GM18873 (cell line): ENCODE data around the gene SMIM22.
A peak's percentile ranks its signal among the peaks of the same experiment; 100 is the strongest.
"Not testable (repeated sequence)": the region's sequence is repeated elsewhere in the genome, so short reads cannot be mapped to it uniquely, and the experiment has no call there.

Experiments used
- ATAC-seq: cut with Tn5 transposase; IDR thresholded peaks from one replicate; pipeline ENCODE4 v1.9.1; 2021; ENCODE audit warnings: mild to moderate bottlenecking, moderate library complexity, moderate number of reproducible peaks; ENCODE audit not compliant: unreplicated experiment, low FRiP score

Gene SMIM22

GRCh38 chr16:4768549-4769305, 26.4 kb upstream of the SMIM22 start:
- ATAC-seq = peak; percentile 29

DNA sequence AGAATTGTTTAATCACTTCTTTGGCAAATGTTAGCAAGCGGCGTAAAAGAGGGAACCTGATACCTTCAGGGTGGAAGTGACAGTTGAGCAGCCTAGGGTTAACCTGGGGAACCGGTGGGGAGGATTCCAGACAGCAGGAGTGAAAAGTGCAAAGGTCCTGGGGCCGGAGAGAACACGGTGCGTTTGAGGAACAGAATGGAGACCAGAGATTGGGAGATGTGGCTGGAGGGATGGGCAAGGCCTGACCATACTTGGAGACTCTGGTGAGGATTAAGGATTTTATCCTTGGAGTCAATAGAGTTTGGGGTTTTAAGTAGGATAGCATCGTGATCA, 25.9 kb upstream of the SMIM22 start:
- ATAC-seq = no peak

DNA sequence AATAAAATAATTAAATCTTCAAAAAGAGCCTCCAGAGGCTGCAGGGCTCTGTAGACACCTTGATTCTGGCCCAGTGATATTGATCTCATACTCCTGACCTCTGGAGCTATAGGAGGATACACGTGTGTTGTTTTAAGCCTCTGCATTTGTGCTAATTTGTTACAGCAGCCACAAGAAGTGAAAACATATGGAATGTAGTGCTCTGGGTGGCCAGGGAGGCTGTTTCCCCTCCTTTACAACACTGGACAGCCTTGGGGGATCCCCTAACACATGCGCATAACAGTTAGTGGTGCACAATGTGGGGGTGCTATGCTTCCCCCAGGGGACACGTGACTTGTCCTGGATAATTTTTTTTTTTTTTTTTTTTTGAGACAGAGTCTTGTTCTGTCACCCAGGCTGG, 23.5 kb upstream of the SMIM22 start:
- ATAC-seq = no peak

- ATAC-seq = no peak
Measured at GRCh38 chr16:4772351-4772750, 22.8 kb upstream of the SMIM22 start.

- no peak for ATAC-seq
Measured at GRCh38 chr16:4775005-4775404, 20.2 kb upstream of the SMIM22 start.

GRCh38 chr16:4776141-4776705, 18.9 kb upstream of the SMIM22 start:
- no peak for ATAC-seq

GRCh38 chr16:4777339-4778049, 17.7 kb upstream of the SMIM22 start:
- no peak for ATAC-seq

GRCh38 chr16:4778050-4778392, 17.1 kb upstream of the SMIM22 start:
- ATAC-seq = no peak

DNA sequence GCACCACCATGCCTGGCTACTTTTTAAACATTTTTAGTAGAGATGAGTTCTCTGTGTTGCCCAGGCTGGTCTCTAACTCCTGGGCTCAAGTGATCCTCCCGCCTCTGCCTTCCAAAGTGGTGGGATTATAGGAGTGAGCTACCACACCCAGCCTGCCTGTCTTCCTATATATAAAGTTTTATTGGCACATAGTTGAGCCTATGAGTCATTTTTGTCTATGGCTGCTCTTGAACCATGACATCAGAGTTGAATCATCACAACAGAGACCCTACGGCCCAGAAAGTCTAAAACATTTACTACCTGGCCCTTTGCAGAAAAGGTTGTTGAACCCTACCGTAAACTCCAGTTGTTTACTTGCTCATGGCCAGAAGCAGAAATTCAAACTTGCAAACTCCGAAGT, 14.9 kb upstream of the SMIM22 start:
- no peak for ATAC-seq

DNA sequence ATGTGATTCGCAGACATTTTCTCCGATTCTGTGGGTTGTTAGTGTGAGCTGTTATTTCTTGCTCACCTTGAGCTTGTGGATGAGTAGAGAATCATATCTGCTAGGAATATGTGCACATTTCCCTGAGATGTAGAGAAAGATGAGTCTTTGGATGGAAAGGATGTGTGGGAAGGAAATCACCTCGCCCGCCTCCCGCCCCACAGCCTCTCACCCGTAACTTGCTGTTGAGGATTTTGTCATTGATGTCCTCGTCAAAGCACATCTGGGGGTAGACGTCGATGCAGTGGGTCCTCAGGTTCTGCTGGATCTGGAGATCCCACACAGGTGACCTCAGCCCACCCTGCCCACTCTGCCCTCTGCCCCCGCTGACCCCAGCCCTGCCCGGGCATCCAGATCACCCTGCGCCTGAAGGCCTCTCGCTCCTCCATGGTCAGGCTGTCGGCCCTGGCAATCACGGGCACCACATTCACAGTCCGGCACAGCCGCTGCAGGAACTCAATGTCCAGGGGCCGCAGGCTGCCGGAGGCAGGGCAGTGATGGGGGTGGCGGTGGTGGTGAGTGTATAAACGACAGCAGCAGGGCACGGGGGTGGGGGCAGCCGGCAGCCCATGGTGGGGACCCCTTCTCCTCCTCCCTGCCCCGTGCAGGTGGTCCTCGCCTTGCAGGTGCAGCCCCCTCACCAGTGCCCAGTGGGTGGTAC, 11.8 kb upstream of the SMIM22 start:
- ATAC-seq = no peak

DNA sequence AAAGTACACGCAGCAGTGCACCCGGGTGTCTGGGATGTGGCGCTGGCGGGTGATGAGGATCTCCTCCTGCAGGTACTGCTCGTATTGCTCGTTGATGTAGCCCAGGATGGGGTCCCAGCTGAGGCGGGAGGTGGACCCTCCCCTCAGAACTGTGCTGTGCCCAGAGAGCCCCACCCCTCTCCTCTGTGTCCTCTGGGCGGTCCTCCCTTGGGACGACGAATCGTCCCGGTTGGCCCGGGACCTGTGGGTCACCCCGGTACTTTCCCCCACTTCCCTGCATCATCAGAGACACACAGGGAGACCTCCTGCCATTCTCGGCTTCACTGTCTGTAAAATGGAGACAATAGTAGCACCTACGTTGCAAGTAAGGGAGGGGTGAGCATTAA, 11.2 kb upstream of the SMIM22 start:
- no peak for ATAC-seq

DNA sequence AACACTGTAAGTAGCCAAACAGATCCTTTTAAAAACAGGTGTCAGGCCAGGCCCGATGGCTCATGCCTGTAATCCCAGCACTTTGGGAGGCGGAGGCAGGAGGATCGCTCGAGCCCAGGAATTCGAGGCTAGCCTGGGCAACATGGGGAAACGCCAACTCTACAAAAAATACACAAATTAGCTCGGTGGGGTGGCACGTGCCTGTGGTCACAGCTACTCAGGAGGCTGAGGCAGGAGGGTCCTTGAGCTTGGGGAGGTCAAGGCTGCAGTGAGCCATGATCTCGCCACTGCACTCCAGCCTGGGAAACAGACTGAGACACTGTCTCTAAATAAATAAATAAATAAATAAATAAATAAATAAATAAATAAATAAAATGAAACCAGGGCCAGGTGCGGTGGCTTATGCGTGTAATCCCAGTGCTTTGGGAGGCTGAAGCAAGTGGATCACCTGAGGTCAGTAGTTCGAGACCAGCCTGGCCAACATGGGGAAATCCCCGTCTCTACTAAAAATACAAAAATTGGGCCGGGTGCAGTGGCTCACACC, 10.7 kb upstream of the SMIM22 start:
- not testable (repeated sequence) for ATAC-seq

- ATAC-seq = no peak
Measured at GRCh38 chr16:4785758-4786433, 9.3 kb upstream of the SMIM22 start.

GRCh38 chr16:4787068-4787467, 8.1 kb upstream of the SMIM22 start:
- ATAC-seq = no peak

DNA sequence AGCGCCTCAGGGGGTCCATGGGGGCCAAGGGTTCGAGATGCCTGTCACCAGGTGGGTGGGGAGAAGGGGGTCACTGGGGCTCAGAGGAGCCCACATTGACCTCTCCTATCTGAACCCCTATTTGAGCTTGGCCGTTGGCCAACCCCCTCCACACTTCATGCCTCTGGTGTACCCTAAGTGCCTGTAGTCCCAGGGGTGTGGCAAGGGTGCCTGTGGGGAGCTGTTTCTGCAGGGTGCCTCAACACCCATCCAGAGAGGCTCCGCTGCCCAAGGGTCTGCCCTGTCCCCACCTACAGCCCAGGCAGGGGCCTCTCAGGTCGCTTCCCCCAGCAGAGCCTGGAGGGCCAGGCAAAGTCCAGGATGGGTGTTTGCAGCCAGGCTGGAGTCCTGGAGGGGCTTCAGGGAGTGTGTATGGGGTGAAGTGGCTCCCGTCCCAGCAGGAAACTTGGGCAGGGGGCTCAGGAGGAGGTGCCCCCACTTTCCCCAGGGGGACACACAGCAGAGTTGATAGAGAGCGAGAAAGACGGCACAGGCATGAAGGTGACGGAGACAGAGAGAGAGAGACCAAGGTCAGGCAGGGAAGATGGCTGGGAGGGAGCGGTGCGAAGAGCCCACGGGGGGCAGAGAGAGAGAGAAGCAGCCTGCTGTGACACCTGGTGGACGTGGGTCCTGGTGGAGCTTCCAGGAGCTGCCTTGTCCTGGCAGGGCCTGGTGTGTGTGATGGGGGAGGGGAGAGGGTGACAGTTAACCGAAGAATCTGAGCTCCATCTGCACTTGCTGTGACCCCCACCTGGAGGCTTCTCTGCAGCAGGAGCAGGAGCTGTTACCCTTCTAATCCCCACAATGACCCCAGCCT, 7.3 kb upstream of the SMIM22 start, which contains the start of gene SEPTIN12:
SEPTIN12 (minus strand) TSS at position 719 of the 856 bp plus-strand sequence; CDS start at position 19, 700 bp downstream.
- ATAC-seq = no peak

DNA sequence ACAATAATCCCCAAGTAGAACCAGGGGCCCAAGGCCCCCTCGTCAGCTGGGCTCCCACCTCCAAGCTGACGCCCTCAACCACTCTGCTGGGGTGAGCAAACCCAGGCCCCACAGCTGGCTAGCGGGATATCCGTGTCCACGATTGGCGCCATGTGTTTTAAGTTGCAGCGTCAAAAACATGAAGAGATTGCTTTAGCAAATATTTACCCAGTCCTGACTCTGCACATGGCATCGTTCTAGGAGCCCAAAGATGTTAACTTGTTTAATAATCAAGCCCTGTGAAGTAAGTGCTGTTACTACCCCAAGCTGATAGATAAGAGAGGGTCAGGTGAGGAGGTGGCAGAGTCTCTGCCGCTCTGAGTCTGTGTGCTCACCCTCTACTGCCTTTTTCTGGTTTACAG, 6.7 kb upstream of the SMIM22 start:
- ATAC-seq = no peak

DNA sequence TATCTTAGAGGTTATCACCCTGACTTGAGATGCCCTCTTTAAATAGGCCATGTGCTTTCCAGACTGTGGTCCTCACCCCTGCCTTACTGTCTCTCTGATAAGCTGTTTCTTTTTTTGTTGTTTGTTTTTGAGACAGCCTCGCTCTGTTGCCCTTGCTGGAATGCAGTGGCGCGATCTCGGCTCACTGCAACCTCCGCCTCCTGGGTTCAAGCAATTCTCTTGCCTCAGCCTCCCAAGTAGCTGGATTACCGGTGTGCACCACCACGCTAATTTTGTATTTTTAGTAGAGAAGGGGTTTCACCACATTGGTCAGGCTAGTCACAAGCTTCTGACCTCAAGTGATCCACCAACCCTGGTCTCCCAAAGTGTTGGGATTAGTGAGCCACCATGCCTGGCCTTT, 6.3 kb upstream of the SMIM22 start:
- ATAC-seq = no peak

DNA sequence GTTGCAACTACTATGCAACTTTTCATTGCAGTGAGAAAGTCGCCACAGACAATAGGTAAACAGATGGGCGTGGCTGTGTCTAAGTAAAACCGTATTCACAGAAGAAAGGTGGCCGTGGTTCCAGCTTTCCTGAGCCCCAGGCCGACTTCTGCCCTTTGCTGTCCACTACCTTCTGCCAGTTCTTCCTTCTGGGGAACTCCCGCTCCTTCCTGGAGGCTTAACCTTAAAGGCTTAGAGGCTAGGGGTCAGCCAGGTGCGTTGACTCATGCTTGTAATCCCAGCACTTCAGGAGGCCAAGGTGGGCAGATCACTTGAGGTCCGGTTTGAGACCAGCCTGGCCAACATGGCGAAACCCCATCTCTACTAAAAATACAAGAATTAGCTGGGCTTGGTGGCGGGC, 4.9 kb upstream of the SMIM22 start:
- ATAC-seq = no peak

DNA sequence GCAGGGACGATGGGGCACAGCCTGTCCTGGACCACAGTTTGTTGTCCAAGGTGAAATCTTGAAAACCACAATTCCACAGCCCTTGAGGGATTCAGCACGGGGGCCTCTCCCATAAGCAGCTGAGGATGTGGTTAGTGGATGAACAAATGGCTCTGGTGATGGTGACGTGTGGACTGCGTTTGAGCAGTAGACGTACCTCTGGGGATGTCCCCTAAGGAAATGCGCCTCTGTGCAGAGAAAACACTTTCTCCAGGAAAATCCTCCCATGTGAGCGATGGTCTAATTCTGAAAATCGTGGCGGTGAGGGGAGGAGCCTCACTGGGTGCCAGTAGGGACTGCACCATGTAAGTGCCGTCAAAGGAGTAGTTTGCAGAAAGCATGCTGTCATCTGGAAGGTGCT, 4.3 kb upstream of the SMIM22 start:
- no peak for ATAC-seq
